Panc1 (cell line): Measurements from ENCODE around the gene TIMM29.

ENCODE experiments used
- CTCF ChIP-seq: fragments of 450-650 bp; IDR thresholded peaks from 2 replicates; pipeline ENCODE4 v1.5.1; 2017; ENCODE audit warnings: mild to moderate bottlenecking
- POLR2AphosphoS5 ChIP-seq: IDR thresholded peaks from 2 replicates; pipeline ENCODE4 v1.6.1; 2012; ENCODE audit warnings: mild to moderate bottlenecking, low read depth, low read length, moderate library complexity
- REST ChIP-seq, 2 experiments: IDR thresholded peaks; 2 replicates each; pipeline ENCODE4 v1.6.1; 2011 to 2012; ENCODE audit warnings: low read depth in 2 of 2, control low read depth in 1 of 2, low read length in 1 of 2, mild to moderate bottlenecking in 1 of 2, moderate library complexity in 1 of 2; ENCODE audit not compliant: insufficient read depth in 1 of 2
- SIN3A ChIP-seq: IDR thresholded peaks from 2 replicates; pipeline ENCODE4 v1.6.1; 2012; ENCODE audit warnings: low read depth, mild to moderate bottlenecking, low read length, moderate library complexity, borderline replicate concordance; ENCODE audit not compliant: insufficient read depth

DNA sequence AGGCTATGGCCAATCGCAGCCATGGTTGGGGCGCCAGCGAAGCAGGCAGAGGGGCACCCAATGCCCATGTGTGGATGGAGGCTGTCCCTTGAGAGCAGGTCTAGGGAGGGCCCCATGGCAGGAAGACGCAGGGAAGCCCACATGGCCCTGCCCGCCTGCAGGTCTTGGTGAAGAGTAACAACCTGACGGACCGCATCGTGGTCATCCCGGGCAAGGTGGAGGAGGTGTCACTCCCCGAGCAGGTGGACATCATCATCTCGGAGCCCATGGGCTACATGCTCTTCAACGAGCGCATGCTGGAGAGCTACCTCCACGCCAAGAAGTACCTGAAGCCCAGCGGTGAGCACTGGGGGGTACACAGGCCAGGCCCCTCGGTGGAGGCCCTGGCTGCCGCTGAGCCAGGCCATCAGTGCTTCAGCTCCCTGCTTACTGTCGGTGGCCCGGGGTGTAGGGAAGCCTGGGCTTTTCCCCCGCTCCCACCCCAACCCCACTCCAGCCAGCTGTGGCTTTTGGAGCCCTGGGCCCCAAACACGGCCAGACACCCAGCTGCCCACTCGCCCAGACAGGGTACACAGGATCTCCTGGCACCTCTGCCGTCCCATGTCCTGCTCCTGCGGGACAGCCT, 14.8 kb upstream of the TIMM29 start:
- TF ChIP-seq CTCF (no peak), POLR2AphosphoS5 (no peak), SIN3A (no peak), REST (IDR thresholded peaks at IDR 0.05; ENCODE audit: insufficient read depth in 1 of 2, low read depth in 2 of 2, low read length in 1 of 2) (no peak)
